GM12878 (cell line): ENCODE measurements around the gene RMDN3. TPM values are rescaled to one million over a fixed set of nuclear protein-coding genes. Genes with fewer than 3 reads are reported as not detected.

Experiments used
- ATAC-seq: fragments of 200-7000 bp; cut with Tn5 transposase; 3 replicates; pipeline ENCODE4 v1.9.1; 2020; ENCODE audit warnings: mild to moderate bottlenecking, moderate library complexity
- BruUV-seq: library from RNA; stranded (reverse); fragments of 400-500 nt; replicated peaks from 2 replicates; lab custom pipeline; 2021; lab: Mats Ljungman, UMichigan
- CTCF ChIA-PET: fragments of 300-600 bp; sonication (Branson Sonifier 250); formaldehyde crosslinking; extraction: SDS; loops from one replicate; lab custom pipeline; 2021; ENCODE audit warnings: inconsistent platforms; lab: Yijun Ruan, JAX
- POLR2A ChIA-PET: fragments of 350-600 bp; formaldehyde crosslinking; extraction: SDS; loops from one replicate; lab custom pipeline; 2021; ENCODE audit warnings: inconsistent platforms; lab: Charles Lee
- RAD21 ChIA-PET: fragments of 300-600 bp; sonication (Branson Sonifier 250); formaldehyde crosslinking; loops from one replicate; lab custom pipeline; 2023; ENCODE audit warnings: antibody characterized with exemption; ENCODE audit not compliant: unreplicated experiment; lab: Charles Lee
- SMC1A ChIA-PET: fragments of 300-600 bp; sonication (Branson Sonifier 250); formaldehyde crosslinking; loops from one replicate; lab custom pipeline; 2023; ENCODE audit not compliant: unreplicated experiment, uncharacterized antibody; lab: Charles Lee
- DNase-seq: peaks from one replicate; pipeline ENCODE4 v3.0.0-alpha.2; 2011; ENCODE audit warnings: low read depth, low spot score
- FAIRE-seq: peaks from 3 replicates; lab custom pipeline; 2011; peaks lifted over from hg19 to GRCh38; lab: Jason Lieb, UNC
- H2AFZ ChIP-seq: 2 replicates; pipeline ENCODE4 v1.6.0; 2011; ENCODE audit warnings: low read depth, low read length, control low read depth; ENCODE audit not compliant: control insufficient read depth
- H3K27ac ChIP-seq: 2 replicates; pipeline ENCODE4 v1.5.1; 2011; ENCODE audit warnings: control low read depth; ENCODE audit not compliant: control insufficient read depth, insufficient read depth
- H3K27me3 ChIP-seq, 2 experiments: replicated peaks in 1 of 2; 2 replicates each; pipeline versions ENCODE4 v1.6.0 to v1.6.1; 2011; ENCODE audit warnings: low read length in 1 of 2; ENCODE audit not compliant: control insufficient read depth in 2 of 2, insufficient read depth in 2 of 2
- H3K36me3 ChIP-seq, 2 experiments: 2 replicates each; pipeline ENCODE4 v1.5.1; 2011; ENCODE audit warnings: low read length in 1 of 2; ENCODE audit not compliant: control insufficient read depth in 2 of 2, insufficient read depth in 2 of 2
- H3K4me1 ChIP-seq: 2 replicates; pipeline ENCODE4 v1.6.1; 2011; ENCODE audit warnings: mild to moderate bottlenecking, low read length, moderate library complexity, mixed read lengths; ENCODE audit not compliant: control insufficient read depth, insufficient read depth
- H3K4me2 ChIP-seq: 2 replicates; pipeline ENCODE4 v1.6.0; 2011; ENCODE audit warnings: control low read depth; ENCODE audit not compliant: control insufficient read depth, insufficient read depth
- H3K4me3 ChIP-seq: fragments of 200-600 bp; sonication (generic); 2 replicates; pipeline ENCODE4 v1.5.1; 2016
- H3K79me2 ChIP-seq: 2 replicates; pipeline ENCODE4 v1.6.0; 2011; ENCODE audit warnings: low read length; ENCODE audit not compliant: control insufficient read depth, insufficient read depth
- H3K9ac ChIP-seq: 2 replicates; pipeline ENCODE4 v1.8.0; 2011; ENCODE audit warnings: low read length, control low read depth, mixed read lengths; ENCODE audit not compliant: control insufficient read depth, insufficient read depth
- H3K9me3 ChIP-seq: replicated peaks from 3 replicates; pipeline ENCODE4 v1.5.1; 2011; ENCODE audit warnings: mild to moderate bottlenecking, low read length; ENCODE audit not compliant: control insufficient read depth, insufficient read depth
- H4K20me1 ChIP-seq: 2 replicates; pipeline ENCODE4 v1.6.0; 2011; ENCODE audit not compliant: control insufficient read depth, insufficient read depth
- BCL11A ChIP-seq: IDR thresholded peaks from 2 replicates; pipeline ENCODE4 v1.6.1; 2011; ENCODE audit warnings: low read depth, low read length
- HDGF ChIP-seq: fragments of 450-650 bp; IDR thresholded peaks from 2 replicates; pipeline ENCODE4 v1.6.1; 2016; ENCODE audit warnings: antibody characterized with exemption
- IRF4 ChIP-seq: IDR thresholded peaks from 2 replicates; pipeline ENCODE4 v1.6.1; 2011; ENCODE audit warnings: low read depth, low read length
- MEF2B ChIP-seq: fragments of 450-650 bp; IDR thresholded peaks from 2 replicates; pipeline ENCODE4 v1.6.1; 2018; ENCODE audit warnings: mild to moderate bottlenecking, moderate library complexity; ENCODE audit not compliant: partially characterized antibody, poor library complexity, severe bottlenecking
- MYC ChIP-seq: IDR thresholded peaks from 2 replicates; pipeline ENCODE4 v1.6.1; 2011; ENCODE audit warnings: mild to moderate bottlenecking, low read length, moderate library complexity, inconsistent platforms; ENCODE audit not compliant: insufficient read depth, insufficient replicate concordance, insufficient read length, severe bottlenecking
- PAX5 ChIP-seq: IDR thresholded peaks from 2 replicates; pipeline ENCODE4 v1.6.1; 2011; ENCODE audit warnings: low read depth, low read length, borderline replicate concordance
- PBX3 ChIP-seq: IDR thresholded peaks from 2 replicates; pipeline ENCODE4 v1.6.1; 2011; ENCODE audit warnings: mild to moderate bottlenecking, low read depth, low read length, moderate library complexity; ENCODE audit not compliant: insufficient replicate concordance
- TCF3 ChIP-seq: IDR thresholded peaks from 2 replicates; pipeline ENCODE4 v1.6.1; 2012; ENCODE audit warnings: low read depth, mild to moderate bottlenecking, low read length, borderline replicate concordance; ENCODE audit not compliant: insufficient read depth
- WGBS: methylation state at CpG from one replicate; pipeline ENCODE4 v1.1.6; 2016; ENCODE audit warnings: low lambda C conversion rate; ENCODE audit not compliant: insufficient replicate concordance, insufficient coverage; ENCODE audit errors: missing lambda C conversion rate; 5-methylcytosine and 5-hydroxymethylcytosine counted together
- in situ Hi-C: fragments of 300-500 bp; cut with MboI; formaldehyde crosslinking; loops from 9 replicates; pipeline ENCODE4 v1.14.3; 2018; ENCODE audit warnings: mixed read lengths
- intact Hi-C: fragments of 100-400 bp; cut with micrococcal nuclease; formaldehyde crosslinking; loops from one replicate; pipeline ENCODE4 v1.14.2; 2022; ENCODE audit not compliant: unreplicated experiment
- polyA plus RNA-seq, 11 experiments: library from polyadenylated mRNA; depleted of rRNA in 4 of 11; unstranded in 6 of 11; stranded (reverse) in 5 of 11; fragments of >200 nt; fragmentation: Nextera tagmentation in 4 of 11; fragmentation: Illumina TruSeq in 1 of 11; extraction: Ambion mirVana in 4 of 11; extraction: Trizol in 1 of 11; gene quantifications; 1 replicate in 1 of 11; 2 replicates in 10 of 11; pipeline versions ENCODE4 v1.2.1 to v1.2.3, GENCODE V29; 2011 to 2016; ENCODE audit warnings: inconsistent platforms in 2 of 11, missing spikeins in 2 of 11, low read depth in 1 of 11
- total RNA-seq, 4 experiments: library from RNA; depleted of rRNA in 3 of 4; stranded (reverse); fragments of >200 nt in 3 of 4; fragmentation: Illumina TruSeq in 1 of 4; extraction: Trizol in 1 of 4; gene quantifications; 2 replicates each; pipeline versions ENCODE4 v1.2.1 to v1.2.3, GENCODE V29; 2013 to 2021

RMDN3 gene
- total and polyA plus RNA-seq, 10 of the 15 experiments (the other 5 are each of a cell fraction or from before 2014, with no cell fraction given), result 5.7 to 44.4 (median 20.3) TPM

- DNase-seq (no peak), FAIRE-seq (no peak)
- no peaks in the 10 kb centered on the region for H3K9me3 ChIP-seq
- H3K4me1 ChIP-seq, result peaks cover 39% of the 10 kb centered on the region
- no peak overlapping the region for H2AFZ ChIP-seq
- H3K27ac ChIP-seq, result no peak overlapping the region
- SMC1A ChIA-PET, result interaction anchor here (1.0 to 2.8 kb wide), 2 partner anchors 16 to 128 kb away, joined by 3 to 8 read pairs; partner anchors contain the start of gene VPS18
- CTCF ChIA-PET, result interaction anchor here (1.2 to 2.7 kb wide), 3 partner anchors 16 to 177 kb away, joined by 3 to 9 read pairs (median 3); no protein-coding TSS in a partner anchor
- H3K4me2 ChIP-seq, result no peak overlapping the region
- intact Hi-C loops (no loop called here), in situ Hi-C loops (no loop called here)
- 83% methylated on average over 7 of the region's 7 CpGs for WGBS
- no peak overlapping the region for H3K4me3 ChIP-seq
- H3K27me3 ChIP-seq, result no peaks in the 10 kb centered on the region
- POLR2A ChIA-PET, result interaction anchor here (0.6 to 2.9 kb wide), 8 partner anchors 8 to 326 kb away, joined by 3 to 13 read pairs (median 4); partner anchors contain the start of genes BAHD1 and RAD51
- no peaks in the 10 kb centered on the region for H4K20me1 ChIP-seq
- no peak for TF ChIP-seq TCF3
- TF ChIP-seq IRF4, result no peak
- no peak for TF ChIP-seq BCL11A
- TF ChIP-seq PAX5, result no peak
- no peak for TF ChIP-seq MYC
- TF ChIP-seq HDGF, result no peak
- no peak for TF ChIP-seq MEF2B
- no peak for TF ChIP-seq PBX3
- TF ChIP-seq, all 136 proteins: peak for 0
- RAD21 ChIA-PET, result no interaction called here
- no peak for ATAC-seq
- Histone ChIP-seq H3K79me2 (no peaks in the 10 kb centered on the region), H3K9ac (no peak overlapping the region), H3K36me3 (no peaks in the 10 kb centered on the region; a peak in 2 of 4 replicates)
- no TSS peak for BruUV-seq
Observed at GRCh38 chr15:40766194-40766815, 11.3 kb upstream of the RMDN3 start.
